ENCODE data around the gene OR4K15. TPM values are rescaled to one million over a fixed set of nuclear protein-coding genes. Genes with fewer than 3 reads are reported as not detected.
"Not testable (repeated sequence)": the region's sequence is repeated elsewhere in the genome, so short reads cannot be mapped to it uniquely, and the experiment has no call there.

OR4K15 gene, protein sequence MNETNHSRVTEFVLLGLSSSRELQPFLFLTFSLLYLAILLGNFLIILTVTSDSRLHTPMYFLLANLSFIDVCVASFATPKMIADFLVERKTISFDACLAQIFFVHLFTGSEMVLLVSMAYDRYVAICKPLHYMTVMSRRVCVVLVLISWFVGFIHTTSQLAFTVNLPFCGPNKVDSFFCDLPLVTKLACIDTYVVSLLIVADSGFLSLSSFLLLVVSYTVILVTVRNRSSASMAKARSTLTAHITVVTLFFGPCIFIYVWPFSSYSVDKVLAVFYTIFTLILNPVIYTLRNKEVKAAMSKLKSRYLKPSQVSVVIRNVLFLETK
- not detected for total RNA-seq
- long read RNA-seq, donor 1: 0 reads
- long read RNA-seq, donor 2: 0 reads

GRCh38 chr14:19975291-19975690 lies at the start of gene OR4K15:
Gene OR4K15 (plus strand): TSS chr14:19975591. CDS start chr14:19975591, 0 bp downstream.
- intact Hi-C loops (cut with DNase I): no loop called here
- DNase-seq (ENCODE audit: low spot score): no peak

- intact Hi-C loops (cut with DNase I): no loop called here
- DNase-seq (ENCODE audit: low spot score): no peak
Observed at GRCh38 chr14:19930617-19931016, 44.8 kb upstream of the OR4K15 start, which contains the start of gene OR4K1. Gene OR4K1 (plus strand): TSS chr14:19930917. CDS start chr14:19935667, 4,750 bp downstream.

- DNase-seq (ENCODE audit: low spot score): no peak
- intact Hi-C loops (cut with DNase I): no loop called here
Observed at GRCh38 chr14:19941668-19942067, 33.7 kb upstream of the OR4K15 start.

- intact Hi-C loops (cut with DNase I): no loop called here
Observed at GRCh38 chr14:19947413-19948090, 27.8 kb upstream of the OR4K15 start.

DNA sequence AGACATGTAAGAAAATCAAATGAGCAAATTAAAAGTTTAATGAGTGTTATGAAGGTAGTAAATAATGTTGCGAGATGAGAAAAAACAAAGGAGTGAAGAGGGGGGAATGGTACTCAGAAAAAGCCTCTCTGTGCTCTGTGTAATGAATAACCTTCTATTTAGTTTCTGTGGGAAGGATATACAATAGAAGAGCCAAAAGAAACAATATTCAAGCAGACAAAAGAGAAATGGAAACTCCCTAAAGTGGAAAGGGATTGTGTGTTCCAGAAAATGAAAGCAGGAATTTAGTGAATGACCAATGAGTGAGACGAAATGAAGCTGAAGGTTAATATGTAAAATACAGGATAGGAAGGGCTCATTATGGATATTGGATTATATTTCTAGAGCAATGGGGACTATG lies 26.2 kb upstream of the OR4K15 start:
- DNase-seq (ENCODE audit: low spot score): no peak
- intact Hi-C loops (cut with DNase I): no loop called here

More at GRCh38 chr14:19947413-19948090, 27.8 kb upstream of the OR4K15 start:
- no peak for DNase-seq (ENCODE audit: low spot score)

- intact Hi-C loops (cut with DNase I); DNase-seq (ENCODE audit: low spot score): not testable (repeated sequence)
Observed at GRCh38 chr14:19969735-19970134, 5.7 kb upstream of the OR4K15 start.

DNA sequence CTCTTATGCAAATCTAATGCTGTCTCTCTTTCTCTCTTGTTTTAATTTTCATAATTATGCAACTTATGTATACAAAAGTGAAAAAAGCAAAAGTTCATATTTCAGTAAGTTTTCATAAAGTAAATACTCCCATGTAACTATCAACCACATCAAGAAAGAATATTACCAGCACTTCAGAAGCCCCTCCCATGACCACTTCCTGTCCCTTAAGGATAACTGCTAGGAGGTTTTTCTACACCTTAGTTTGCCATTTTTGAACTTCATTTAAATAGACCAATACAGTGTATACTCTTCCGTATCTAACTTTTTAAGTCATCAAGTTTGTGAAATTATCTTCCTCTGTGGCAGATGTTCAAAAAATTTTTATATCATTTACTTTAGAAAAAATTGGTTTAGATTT lies 547 bp upstream of the OR4K15 start:
- no peak for DNase-seq (ENCODE audit: low spot score)
- intact Hi-C loops (cut with DNase I): no loop called here

- intact Hi-C loops (cut with DNase I): no loop called here
- no peak for DNase-seq (ENCODE audit: low spot score)
Observed at GRCh38 chr14:19993438-19993837, 18.0 kb downstream of the OR4K15 start.

DNA sequence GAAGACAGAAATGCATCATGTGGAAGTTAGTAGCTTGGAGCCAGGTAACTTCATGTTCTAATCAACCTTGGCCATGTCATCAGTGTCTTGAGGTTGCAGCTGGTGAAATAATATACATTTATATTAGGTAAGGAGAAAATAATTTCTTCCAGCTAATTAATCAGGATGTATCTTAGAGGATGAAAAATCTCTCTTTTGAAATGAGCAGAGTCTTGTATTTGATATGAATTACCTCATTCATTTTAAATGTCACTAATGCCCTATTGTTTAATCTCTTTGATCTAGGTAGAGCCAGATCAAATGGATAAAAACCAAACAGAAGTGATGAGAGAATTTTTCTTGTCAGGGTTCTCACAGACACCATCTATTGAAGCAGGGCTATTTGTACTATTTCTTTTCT lies 26.5 kb downstream of the OR4K15 start, which contains the start of gene OR4Q2:
Gene OR4Q2 (plus strand): TSS at position 301 of the 400 bp plus-strand sequence.
- intact Hi-C loops (cut with DNase I): no loop called here

DNA sequence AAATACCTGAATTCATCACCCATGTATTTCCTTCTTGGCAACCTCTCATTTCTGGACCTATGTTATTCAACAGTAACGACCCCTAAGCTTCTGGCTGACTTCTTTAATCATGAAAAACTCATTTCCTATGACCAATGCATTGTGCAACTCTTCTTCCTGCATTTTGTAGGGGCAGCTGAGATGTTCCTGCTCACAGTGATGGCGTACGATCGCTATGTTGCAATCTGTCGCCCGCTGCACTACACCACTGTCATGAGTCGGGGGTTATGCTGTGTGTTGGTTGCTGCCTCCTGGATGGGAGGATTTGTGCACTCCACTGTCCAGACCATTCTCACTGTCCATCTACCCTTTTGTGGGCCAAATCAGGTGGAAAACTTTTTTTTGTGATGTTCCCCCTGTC lies 26.9 kb downstream of the OR4K15 start:
- intact Hi-C loops (cut with DNase I): no loop called here
- DNase-seq (ENCODE audit: low spot score): no peak

More for the DNA sequence above, 26.5 kb downstream of the OR4K15 start, which contains the start of gene OR4Q2:
- DNase-seq (ENCODE audit: low spot score): no peak

- DNase-seq (ENCODE audit: low spot score): no peak
- intact Hi-C loops (cut with DNase I): no loop called here
Observed at GRCh38 chr14:20008156-20008555, 32.8 kb downstream of the OR4K15 start.

DNA sequence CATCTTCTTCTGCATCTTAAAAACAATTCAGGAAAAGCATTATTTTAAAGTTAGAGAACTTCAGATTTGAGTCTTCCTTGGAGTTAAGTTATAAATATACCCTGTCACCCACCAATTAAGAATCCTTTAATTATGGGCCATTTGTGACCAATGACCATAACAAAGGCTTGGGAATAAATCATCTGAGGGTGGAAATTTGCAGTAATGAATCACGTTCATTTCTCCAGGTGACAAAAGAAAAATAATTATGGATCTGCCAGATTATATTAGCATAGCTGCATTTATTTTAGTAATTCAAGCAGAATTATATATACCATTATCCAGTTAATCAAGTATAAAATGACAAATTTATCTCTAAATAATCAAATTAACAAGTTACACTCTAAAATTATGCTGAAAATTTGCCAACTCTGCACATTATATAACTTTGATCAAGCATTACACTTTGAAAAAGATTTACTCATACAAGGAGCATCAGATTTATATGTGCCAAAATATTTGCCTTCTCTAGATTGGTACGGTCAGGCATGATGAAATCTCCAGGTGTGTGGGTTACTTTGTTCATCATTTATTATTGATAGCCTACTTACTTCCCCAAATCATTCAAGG lies 44.0 kb downstream of the OR4K15 start, which contains the start of gene OR4K14:
Gene OR4K14 (minus strand): TSS at position 51 of the 609 bp plus-strand sequence. CDS start 4,114 bp downstream, outside the sequence.
- intact Hi-C loops (cut with DNase I): loop anchor here in 1 of 2 donors (10.0 kb wide), 1 partner anchor 1445 kb away; no protein-coding TSS in a partner anchor
- DNase-seq (ENCODE audit: low spot score): no peak

Other genes with a start within 250 kb of the OR4K15 start
- not detected for gene OR4Q3, start 232.0 kb upstream of the OR4K15 start, total RNA-seq
- not detected for gene OR4M1, start 202.1 kb upstream of the OR4K15 start, total RNA-seq
- not detected for gene OR4N2, start 171.8 kb upstream of the OR4K15 start, total RNA-seq
- not detected for gene OR4K2, start 100.4 kb upstream of the OR4K15 start, total RNA-seq
- not detected for gene OR4K5, start 55.0 kb upstream of the OR4K15 start, total RNA-seq
- not detected for gene OR4K1, start 44.7 kb upstream of the OR4K15 start, total RNA-seq
- gene OR4Q2, start 26.6 kb downstream of the OR4K15 start, total RNA-seq: not detected
- not detected for gene OR4K14, start 43.7 kb downstream of the OR4K15 start, total RNA-seq
- gene OR4K13, start 60.4 kb downstream of the OR4K15 start, total RNA-seq: not detected
- not detected for gene OR4L1, start 84.5 kb downstream of the OR4K15 start, total RNA-seq
- not detected for gene OR4K17, start 135.1 kb downstream of the OR4K15 start, total RNA-seq
- gene OR4N5, start 163.2 kb downstream of the OR4K15 start, total RNA-seq: not detected
- not detected for gene OR11G2, start 215.3 kb downstream of the OR4K15 start, total RNA-seq
- not detected for gene OR11H6, start 248.1 kb downstream of the OR4K15 start, total RNA-seq

Measured in posterior vena cava (tissue), 2 donors.